Mammary epithelial cell (primary cell): ENCODE results near the gene LDLRAD1.

Experiments
- EZH2 ChIP-seq: IDR thresholded peaks from 2 replicates; pipeline ENCODE4 v1.6.1; 2012; ENCODE audit warnings: low read length, inconsistent platforms, borderline replicate concordance
- TF ChIP-seq, protein P1 (sequence below), 2 donors: IDR thresholded peaks in 1 of 2; conservative IDR thresholded peaks in 1 of 2; 2 replicates each; pipeline ENCODE4 v1.5.1; 2011 to 2012; ENCODE audit warnings: inconsistent platforms in 2 of 2, low read length in 2 of 2, mild to moderate bottlenecking in 2 of 2, control low read depth in 1 of 2, low read depth in 1 of 2; ENCODE audit not compliant: insufficient read depth in 1 of 2; ENCODE audit errors: extremely low read depth in 1 of 2

GRCh38 chr1:54014009-54014629 lies 3.9 kb downstream of the LDLRAD1 start:
- TF ChIP-seq, protein P1, sequence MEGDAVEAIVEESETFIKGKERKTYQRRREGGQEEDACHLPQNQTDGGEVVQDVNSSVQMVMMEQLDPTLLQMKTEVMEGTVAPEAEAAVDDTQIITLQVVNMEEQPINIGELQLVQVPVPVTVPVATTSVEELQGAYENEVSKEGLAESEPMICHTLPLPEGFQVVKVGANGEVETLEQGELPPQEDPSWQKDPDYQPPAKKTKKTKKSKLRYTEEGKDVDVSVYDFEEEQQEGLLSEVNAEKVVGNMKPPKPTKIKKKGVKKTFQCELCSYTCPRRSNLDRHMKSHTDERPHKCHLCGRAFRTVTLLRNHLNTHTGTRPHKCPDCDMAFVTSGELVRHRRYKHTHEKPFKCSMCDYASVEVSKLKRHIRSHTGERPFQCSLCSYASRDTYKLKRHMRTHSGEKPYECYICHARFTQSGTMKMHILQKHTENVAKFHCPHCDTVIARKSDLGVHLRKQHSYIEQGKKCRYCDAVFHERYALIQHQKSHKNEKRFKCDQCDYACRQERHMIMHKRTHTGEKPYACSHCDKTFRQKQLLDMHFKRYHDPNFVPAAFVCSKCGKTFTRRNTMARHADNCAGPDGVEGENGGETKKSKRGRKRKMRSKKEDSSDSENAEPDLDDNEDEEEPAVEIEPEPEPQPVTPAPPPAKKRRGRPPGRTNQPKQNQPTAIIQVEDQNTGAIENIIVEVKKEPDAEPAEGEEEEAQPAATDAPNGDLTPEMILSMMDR (conservative IDR thresholded peaks at IDR 0.05 in 1 of 2, IDR thresholded peaks at IDR 0.05 in 1 of 2; ENCODE audit: extremely low read depth in 1 of 2, insufficient read depth in 1 of 2, low read depth in 1 of 2, low read length in 2 of 2) = no peak
- no peak for TF ChIP-seq EZH2
